ENCODE measurements around the gene PARD3B. TPM values are rescaled to one million over a fixed set of nuclear protein-coding genes. Genes with fewer than 3 reads are reported as not detected.

Gene PARD3B
- total RNA-seq, 1 donor from 2014 or later: 1.6 TPM

GRCh38 chr2:205435970-205436369 is 890.7 kb downstream of the PARD3B start:
- no peak for TF ChIP-seq CTCF (IDR thresholded peaks at IDR 0.05; ENCODE audit: insufficient read depth, low read length, severe bottlenecking)
- Histone ChIP-seq H3K27me3 (ENCODE audit: control insufficient read depth, insufficient read depth, low read length) (no peaks in the 10 kb centered on the region), H3K36me3 (ENCODE audit: control insufficient read depth, insufficient read depth, low read length) (no peaks in the 10 kb centered on the region), H3K4me3 (ENCODE audit: low read depth, low read length) (no peak overlapping the region)
- FAIRE-seq (no peak), DNase-seq (ENCODE audit: low read depth) (peak; percentile 18)

- TF ChIP-seq CTCF (IDR thresholded peaks at IDR 0.05; ENCODE audit: insufficient read depth, low read length, severe bottlenecking): no peak
- H3K36me3 ChIP-seq (ENCODE audit: control insufficient read depth, insufficient read depth, low read length): no peaks in the 10 kb centered on the region
- no peaks in the 10 kb centered on the region for H3K27me3 ChIP-seq (ENCODE audit: control insufficient read depth, insufficient read depth, low read length)
- FAIRE-seq: no peak
- no peak for DNase-seq (ENCODE audit: low read depth)
- H3K4me3 ChIP-seq (ENCODE audit: low read depth, low read length): no peak overlapping the region
These were observed 893.0 kb downstream of the PARD3B start for GRCh38 chr2:205438241-205438640.

GRCh38 chr2:205439621-205440020 is 894.3 kb downstream of the PARD3B start:
- FAIRE-seq: no peak
- no peak for TF ChIP-seq CTCF (IDR thresholded peaks at IDR 0.05; ENCODE audit: insufficient read depth, low read length, severe bottlenecking)
- DNase-seq (ENCODE audit: low read depth): no peak
- no peaks in the 10 kb centered on the region for H3K36me3 ChIP-seq (ENCODE audit: control insufficient read depth, insufficient read depth, low read length)
- H3K27me3 ChIP-seq (ENCODE audit: control insufficient read depth, insufficient read depth, low read length): no peaks in the 10 kb centered on the region
- H3K4me3 ChIP-seq (ENCODE audit: low read depth, low read length): no peak overlapping the region

GRCh38 chr2:205441524-205441923 is 896.2 kb downstream of the PARD3B start:
- FAIRE-seq: no peak
- TF ChIP-seq CTCF (IDR thresholded peaks at IDR 0.05; ENCODE audit: insufficient read depth, low read length, severe bottlenecking): no peak
- DNase-seq (ENCODE audit: low read depth): no peak
- Histone ChIP-seq H3K4me3 (ENCODE audit: low read depth, low read length) (no peak overlapping the region), H3K36me3 (ENCODE audit: control insufficient read depth, insufficient read depth, low read length) (no peaks in the 10 kb centered on the region), H3K27me3 (ENCODE audit: control insufficient read depth, insufficient read depth, low read length) (no peaks in the 10 kb centered on the region)

GRCh38 chr2:205448189-205448588 is 902.9 kb downstream of the PARD3B start:
- Histone ChIP-seq H3K27me3 (ENCODE audit: control insufficient read depth, insufficient read depth, low read length) (no peaks in the 10 kb centered on the region), H3K36me3 (ENCODE audit: control insufficient read depth, insufficient read depth, low read length) (no peaks in the 10 kb centered on the region), H3K4me3 (ENCODE audit: low read depth, low read length) (no peak overlapping the region)
- TF ChIP-seq CTCF (IDR thresholded peaks at IDR 0.05; ENCODE audit: insufficient read depth, low read length, severe bottlenecking): no peak
- FAIRE-seq (no peak), DNase-seq (ENCODE audit: low read depth) (no peak)

- Histone ChIP-seq H3K36me3 (ENCODE audit: control insufficient read depth, insufficient read depth, low read length) (no peaks in the 10 kb centered on the region), H3K27me3 (ENCODE audit: control insufficient read depth, insufficient read depth, low read length) (no peaks in the 10 kb centered on the region), H3K4me3 (ENCODE audit: low read depth, low read length) (no peak overlapping the region)
- FAIRE-seq (no peak), DNase-seq (ENCODE audit: low read depth) (no peak)
- TF ChIP-seq CTCF (IDR thresholded peaks at IDR 0.05; ENCODE audit: insufficient read depth, low read length, severe bottlenecking): no peak
These were observed 906.7 kb downstream of the PARD3B start for GRCh38 chr2:205451901-205452512.

Measured in bronchial epithelial cell (primary cell).